NCI-H146 (cell line): ENCODE results near the gene IFT74.
"Not testable (repeated sequence)": the region's sequence is repeated elsewhere in the genome, so short reads cannot be mapped to it uniquely, and the experiment has no call there.

ENCODE experiments used
- DNase-seq: peaks from one replicate; lab custom pipeline; 2025; lab: John Stamatoyannopoulos, UW

The IFT74 gene

GRCh38 chr9:27073841-27074728, 117.9 kb downstream of the IFT74 start:
- no peak for DNase-seq

GRCh38 chr9:27078685-27079084, 122.5 kb downstream of the IFT74 start:
- DNase-seq: no peak

- DNase-seq: no peak
Measured at GRCh38 chr9:27085456-27085855, 129.2 kb downstream of the IFT74 start.

GRCh38 chr9:27086818-27087680, 130.8 kb downstream of the IFT74 start:
- no peak for DNase-seq

GRCh38 chr9:27088981-27089380, 132.8 kb downstream of the IFT74 start:
- DNase-seq: no peak

GRCh38 chr9:27089706-27090105, 133.5 kb downstream of the IFT74 start:
- DNase-seq: no peak

GRCh38 chr9:27090231-27090630, 134.0 kb downstream of the IFT74 start:
- DNase-seq: no peak

- no peak for DNase-seq
Measured at GRCh38 chr9:27090711-27091110, 134.5 kb downstream of the IFT74 start.

GRCh38 chr9:27092496-27092895, 136.3 kb downstream of the IFT74 start:
- not testable (repeated sequence) for DNase-seq

GRCh38 chr9:27093384-27094067, 137.3 kb downstream of the IFT74 start:
- DNase-seq: not testable (repeated sequence)

GRCh38 chr9:27094640-27095298, 138.6 kb downstream of the IFT74 start:
- DNase-seq: no peak

- DNase-seq: no peak
Measured at GRCh38 chr9:27107241-27107640, 151.0 kb downstream of the IFT74 start.

- no peak for DNase-seq
Measured at GRCh38 chr9:27108981-27109541, 152.8 kb downstream of the IFT74 start, which contains the start of gene TEK. TEK (plus strand) TSS chr9:27109225; CDS start chr9:27109591, 366 bp downstream.

GRCh38 chr9:27109621-27110020, 153.4 kb downstream of the IFT74 start:
- no peak for DNase-seq

- DNase-seq: no peak
Measured at GRCh38 chr9:27110181-27110580, 154.0 kb downstream of the IFT74 start.

- DNase-seq: no peak
Measured at GRCh38 chr9:27112235-27112634, 156.0 kb downstream of the IFT74 start.
